H1 (cell line): Measurements from ENCODE around the gene SMNDC1.

ENCODE experiments used
- ASH2L ChIP-seq: fragments of 200-600, 300-600 bp; sonication (generic); IDR thresholded peaks from one replicate; pipeline ENCODE4 v1.7.1; 2017; ENCODE audit warnings: low read length
- CHD2 ChIP-seq: IDR thresholded peaks from 2 replicates; pipeline ENCODE4 v1.6.1; 2012; ENCODE audit warnings: low read length, improper control_type of control experiment
- CTBP2 ChIP-seq: IDR thresholded peaks from 2 replicates; pipeline ENCODE4 v1.7.0; 2011; ENCODE audit warnings: borderline replicate concordance, mild to moderate bottlenecking, moderate library complexity, mixed read lengths, low read length; ENCODE audit not compliant: insufficient read depth, insufficient read length
- CTCF ChIP-seq, 3 experiments: IDR thresholded peaks; 1 replicate in 2 of 3; 2 replicates in 1 of 3; pipeline versions ENCODE4 v1.5.1 to v1.6.1; 2011; ENCODE audit warnings: low read length in 3 of 3, mild to moderate bottlenecking in 3 of 3, inconsistent platforms in 2 of 3, low read depth in 1 of 3, moderate library complexity in 1 of 3; ENCODE audit not compliant: insufficient read depth in 1 of 3; ENCODE audit errors: control extremely low read depth in 1 of 3
- E2F6 ChIP-seq: IDR thresholded peaks from 2 replicates; pipeline ENCODE4 v1.6.1; 2012; ENCODE audit warnings: inconsistent platforms
- EZH2 ChIP-seq: fragments of 200-600 bp; sonication (generic); IDR thresholded peaks from 2 replicates; pipeline ENCODE4 v1.7.1; 2012; ENCODE audit warnings: low read depth, mild to moderate bottlenecking, moderate library complexity, low read length, inconsistent platforms; ENCODE audit not compliant: severe bottlenecking
- GTF2F1 ChIP-seq: IDR thresholded peaks from 2 replicates; pipeline ENCODE4 v1.6.1; 2012; ENCODE audit warnings: low read depth, low read length, improper control_type of control experiment, borderline replicate concordance
- RAD21 ChIP-seq, 2 experiments: IDR thresholded peaks in 1 of 2; conservative IDR thresholded peaks in 1 of 2; 2 replicates each; pipeline ENCODE4 v1.6.1; 2011; ENCODE audit warnings: low read depth in 2 of 2, low read length in 2 of 2, improper control_type of control experiment in 1 of 2, inconsistent platforms in 1 of 2, mild to moderate bottlenecking in 1 of 2, moderate library complexity in 1 of 2
- RBBP5 ChIP-seq: IDR thresholded peaks from 2 replicates; pipeline ENCODE4 v1.7.1; 2012; ENCODE audit warnings: low read depth, mild to moderate bottlenecking, inconsistent platforms, low read length, moderate library complexity, borderline replicate concordance
- RXRA ChIP-seq: IDR thresholded peaks from 2 replicates; pipeline ENCODE4 v1.6.1; 2011; ENCODE audit warnings: low read depth, mild to moderate bottlenecking, low read length, moderate library complexity; ENCODE audit not compliant: insufficient read depth
- TF ChIP-seq, protein P1 (sequence below): IDR thresholded peaks from 2 replicates; pipeline ENCODE4 v1.6.1; 2012; ENCODE audit warnings: inconsistent platforms

GRCh38 chr10:110275128-110275729 is 29.5 kb downstream of the SMNDC1 start:
- TF ChIP-seq EZH2 (no peak), CTCF (IDR thresholded peaks at IDR 0.05; ENCODE audit: control extremely low read depth in 1 of 3, insufficient read depth in 1 of 3, low read depth in 1 of 3, low read length in 3 of 3) (no peak), CTBP2 (no peak), ASH2L (no peak), GTF2F1 (no peak), E2F6 (no peak), CHD2 (no peak), RAD21 (IDR thresholded peaks at IDR 0.05 in 1 of 2, conservative IDR thresholded peaks at IDR 0.05 in 1 of 2; ENCODE audit: low read depth in 2 of 2, low read length in 2 of 2) (no peak), RXRA (no peak), RBBP5 (no peak)
- TF ChIP-seq, protein P1, sequence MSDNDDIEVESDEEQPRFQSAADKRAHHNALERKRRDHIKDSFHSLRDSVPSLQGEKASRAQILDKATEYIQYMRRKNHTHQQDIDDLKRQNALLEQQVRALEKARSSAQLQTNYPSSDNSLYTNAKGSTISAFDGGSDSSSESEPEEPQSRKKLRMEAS = no peak
